Measurements from ENCODE around the gene ARHGAP21. TPM values are rescaled to one million over a fixed set of nuclear protein-coding genes. Genes with fewer than 3 reads are reported as not detected.

The ARHGAP21 gene
- total and polyA plus RNA-seq, 9 of the 15 experiments (the other 6 are each of a cell fraction or from before 2014, with no cell fraction given), result 13.6 to 145 (median 60.8) TPM

GRCh38 chr10:24574578-24575155, 149.0 kb downstream of the ARHGAP21 start (continued):
- TF ChIP-seq CHAMP1 (IDR thresholded peaks at IDR 0.05), result no peak
- no peak for TF ChIP-seq CREB3 (tag; conservative IDR thresholded peaks at IDR 0.05; ENCODE audit: low read depth)
- no peak for TF ChIP-seq GMEB1 (CRISPR knock-in tag; IDR thresholded peaks at IDR 0.05)
- peak; percentile 40; the same call in 1 of the 2 replicates for TF ChIP-seq HDAC2 (IDR thresholded peaks at IDR 0.05)
- no peak for TF ChIP-seq MXI1 (IDR thresholded peaks at IDR 0.05; ENCODE audit: low read depth, low read length)
- TF ChIP-seq ZNF644 (tag; IDR thresholded peaks at IDR 0.05; ENCODE audit: low read depth), result no peak
- no peak for TF ChIP-seq IRF9 (tag; IDR thresholded peaks at IDR 0.05)
- no peak for TF ChIP-seq NR3C1 (CRISPR knock-in tag; IDR thresholded peaks at IDR 0.05)
- no peak for TF ChIP-seq SP2 (IDR thresholded peaks at IDR 0.05; ENCODE audit: extremely low read depth, low read depth, low read length, poor library complexity, severe bottlenecking)
- no peak for TF ChIP-seq MAZ (CRISPR knock-in tag; conservative IDR thresholded peaks at IDR 0.05 in 1 of 2, IDR thresholded peaks at IDR 0.05 in 1 of 2)
- no peak for TF ChIP-seq RBM39 (optimal IDR thresholded peaks at IDR 0.05; ENCODE audit: low read depth, low read length)
- TF ChIP-seq SOX6 (IDR thresholded peaks at IDR 0.05), result no peak
- TF ChIP-seq STAT5B (CRISPR knock-in tag; IDR thresholded peaks at IDR 0.05), result no peak
- TF ChIP-seq EHMT2 (IDR thresholded peaks at IDR 0.05), result no peak
- no peak for TF ChIP-seq NR1H2 (CRISPR knock-in tag; IDR thresholded peaks at IDR 0.05)
- no peak for TF ChIP-seq ZNF655 (CRISPR knock-in tag; IDR thresholded peaks at IDR 0.05)
- TF ChIP-seq SAFB2 (IDR thresholded peaks at IDR 0.05; ENCODE audit: borderline replicate concordance, low read depth, low read length, severe bottlenecking), result no peak
